Tibial nerve (tissue), 4 donors: ENCODE results near the gene SPSB4.

Experiments
- CTCF ChIP-seq, 5 experiments: fragments of 200-600 bp in 3 of 5; fragments of 450-650 bp in 2 of 5; sonication (generic) in 3 of 5; IDR thresholded peaks; one replicate each; pipeline ENCODE4 v1.5.1; 2016 to 2019; ENCODE audit warnings: antibody characterized with exemption in 5 of 5, mild to moderate bottlenecking in 3 of 5, moderate library complexity in 2 of 5
- EP300 ChIP-seq, 2 donors: sonication (generic); formaldehyde crosslinking; IDR thresholded peaks; one replicate each; pipeline ENCODE4 v1.6.1; 2017; ENCODE audit warnings: antibody characterized with exemption in 2 of 2, mild to moderate bottlenecking in 1 of 2
- POLR2A ChIP-seq, 2 donors: fragments of 450-650 bp; IDR thresholded peaks; one replicate each; pipeline ENCODE4 v1.6.1; 2017; ENCODE audit warnings: antibody characterized with exemption in 2 of 2, mild to moderate bottlenecking in 2 of 2, moderate library complexity in 2 of 2

GRCh38 chr3:141092663-141093062, 41.5 kb downstream of the SPSB4 start:
- TF ChIP-seq CTCF (IDR thresholded peaks at IDR 0.05): no peak
- no peak for TF ChIP-seq EP300 (IDR thresholded peaks at IDR 0.05)
- no peak for TF ChIP-seq POLR2A (IDR thresholded peaks at IDR 0.05)
